Right lung (tissue), 5 donors: ENCODE results near the gene BLOC1S3. TPM values are rescaled to one million over a fixed set of nuclear protein-coding genes. Genes with fewer than 3 reads are reported as not detected.

Source experiments
- DNase-seq, 2 donors: peaks; one replicate each; pipeline ENCODE4 v3.0.0-alpha.2; 2013
- polyA plus RNA-seq, 5 donors: library from polyadenylated mRNA; unstranded; fragments of 120-200 nt; gene quantifications; one replicate each; pipeline versions ENCODE4 v1.2.1 to v1.2.3, GENCODE V29; 2013; ENCODE audit warnings: inconsistent platforms in 1 of 5, low replicate concordance in 1 of 5; ENCODE audit not compliant: insufficient read length in 5 of 5, insufficient read depth in 1 of 5

The BLOC1S3 gene
- polyA plus RNA-seq, 5 donors: 8.3 to 12.7 (median 11.5) TPM

- DNase-seq: no peak
Measured at GRCh38 chr19:45179892-45180370, 1.3 kb downstream of the BLOC1S3 start.

GRCh38 chr19:45180936-45181335 lies 2.4 kb downstream of the BLOC1S3 start:
- DNase-seq: no peak

- no peak for DNase-seq
Measured at GRCh38 chr19:45182758-45183157, 4.2 kb downstream of the BLOC1S3 start.

GRCh38 chr19:45184115-45184514 lies 5.5 kb downstream of the BLOC1S3 start:
- no peak for DNase-seq

GRCh38 chr19:45186509-45187334 lies 8.1 kb downstream of the BLOC1S3 start:
- DNase-seq: no peak

GRCh38 chr19:45187421-45188100 lies 9.0 kb downstream of the BLOC1S3 start:
- DNase-seq: no peak

- DNase-seq: no peak
Measured at GRCh38 chr19:45189971-45190370, 11.4 kb downstream of the BLOC1S3 start.

- no peak for DNase-seq
Measured at GRCh38 chr19:45191375-45191774, 12.8 kb downstream of the BLOC1S3 start.

- DNase-seq: no peak
Measured at GRCh38 chr19:45195764-45196163, 17.2 kb downstream of the BLOC1S3 start.

- DNase-seq: peak in 1 of 2 donors; percentile 21
Measured at GRCh38 chr19:45200568-45200967, 22.0 kb downstream of the BLOC1S3 start.

- no peak for DNase-seq
Measured at GRCh38 chr19:45202637-45203036, 24.1 kb downstream of the BLOC1S3 start.

GRCh38 chr19:45205810-45206209 lies 27.2 kb downstream of the BLOC1S3 start:
- no peak for DNase-seq

GRCh38 chr19:45206328-45206727 lies 27.7 kb downstream of the BLOC1S3 start:
- no peak for DNase-seq

GRCh38 chr19:45211751-45212381 lies 33.3 kb downstream of the BLOC1S3 start:
- DNase-seq: peak; percentile 23 to 31

GRCh38 chr19:45213031-45213430 lies 34.4 kb downstream of the BLOC1S3 start:
- DNase-seq: no peak

GRCh38 chr19:45215391-45216191 lies 37.0 kb downstream of the BLOC1S3 start:
- peak in 1 of 2 donors; percentile 20 for DNase-seq

GRCh38 chr19:45216667-45217066 lies 38.1 kb downstream of the BLOC1S3 start:
- no peak for DNase-seq

GRCh38 chr19:45217193-45217956 lies 38.8 kb downstream of the BLOC1S3 start:
- no peak for DNase-seq

- no peak for DNase-seq
Measured at GRCh38 chr19:45217957-45218334, 39.4 kb downstream of the BLOC1S3 start.

- DNase-seq: no peak
Measured at GRCh38 chr19:45218426-45218825, 39.8 kb downstream of the BLOC1S3 start.
